ENCODE measurements around the gene FAM83D.

DNA sequence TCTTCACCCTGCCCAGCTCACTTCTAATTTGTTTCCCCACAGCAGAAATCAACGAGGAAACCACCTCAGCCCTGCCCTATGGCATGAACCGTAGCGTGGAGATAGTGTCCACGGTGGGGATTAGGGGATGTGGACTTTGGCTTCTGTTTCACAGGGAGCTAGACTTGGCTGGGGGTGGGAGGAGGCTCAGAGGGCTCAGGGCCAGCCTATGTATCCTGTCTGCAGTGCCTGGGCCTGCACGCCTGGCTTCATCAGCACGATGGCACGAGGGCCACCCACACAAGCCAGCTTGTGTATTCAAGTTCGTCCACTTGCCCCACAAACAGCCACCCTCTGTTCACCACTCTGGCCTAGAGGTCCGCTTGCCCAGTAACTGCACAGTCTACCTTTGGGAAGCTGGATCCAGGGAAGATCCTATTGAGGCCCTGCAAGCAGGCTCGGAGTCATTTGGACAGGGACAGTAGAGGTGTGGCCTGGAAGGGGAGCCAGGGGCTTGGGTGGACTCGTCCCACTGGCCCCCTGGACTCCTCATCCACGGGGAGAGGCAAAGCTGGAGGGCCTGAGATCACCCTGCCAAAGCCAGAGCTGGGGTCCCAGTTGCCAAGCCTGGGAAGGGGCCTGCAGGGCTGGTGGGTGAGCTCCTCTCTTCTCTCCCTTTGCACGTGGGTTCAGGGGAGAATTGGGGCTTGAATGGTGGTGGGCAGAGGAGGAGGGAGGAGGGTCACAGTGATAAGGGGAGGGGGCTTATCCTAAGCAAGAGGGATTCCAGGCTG, 38.0 kb upstream of the FAM83D start:
- TF ChIP-seq, protein P1, sequence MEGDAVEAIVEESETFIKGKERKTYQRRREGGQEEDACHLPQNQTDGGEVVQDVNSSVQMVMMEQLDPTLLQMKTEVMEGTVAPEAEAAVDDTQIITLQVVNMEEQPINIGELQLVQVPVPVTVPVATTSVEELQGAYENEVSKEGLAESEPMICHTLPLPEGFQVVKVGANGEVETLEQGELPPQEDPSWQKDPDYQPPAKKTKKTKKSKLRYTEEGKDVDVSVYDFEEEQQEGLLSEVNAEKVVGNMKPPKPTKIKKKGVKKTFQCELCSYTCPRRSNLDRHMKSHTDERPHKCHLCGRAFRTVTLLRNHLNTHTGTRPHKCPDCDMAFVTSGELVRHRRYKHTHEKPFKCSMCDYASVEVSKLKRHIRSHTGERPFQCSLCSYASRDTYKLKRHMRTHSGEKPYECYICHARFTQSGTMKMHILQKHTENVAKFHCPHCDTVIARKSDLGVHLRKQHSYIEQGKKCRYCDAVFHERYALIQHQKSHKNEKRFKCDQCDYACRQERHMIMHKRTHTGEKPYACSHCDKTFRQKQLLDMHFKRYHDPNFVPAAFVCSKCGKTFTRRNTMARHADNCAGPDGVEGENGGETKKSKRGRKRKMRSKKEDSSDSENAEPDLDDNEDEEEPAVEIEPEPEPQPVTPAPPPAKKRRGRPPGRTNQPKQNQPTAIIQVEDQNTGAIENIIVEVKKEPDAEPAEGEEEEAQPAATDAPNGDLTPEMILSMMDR (IDR thresholded peaks at IDR 0.05), result no peak
- no peak for TF ChIP-seq POLR2A (IDR thresholded peaks at IDR 0.05)

Measured in breast epithelium (tissue), 3 donors.